Measurements from ENCODE around the gene CD22. TPM values are rescaled to one million over a fixed set of nuclear protein-coding genes. Genes with fewer than 3 reads are reported as not detected.

The CD22 gene
- total RNA-seq, 6 donors from 2014 or later = 8.8 to 36.7 (median 24.7) TPM

- H3K9me3 ChIP-seq = no peaks in the 10 kb centered on the region
- H3K36me3 ChIP-seq = no peaks in the 10 kb centered on the region
- no peak for TF ChIP-seq POLR2AphosphoS5 (IDR thresholded peaks at IDR 0.05)
- TF ChIP-seq EP300 (IDR thresholded peaks at IDR 0.05) = no peak
- no peak for TF ChIP-seq POLR2A (IDR thresholded peaks at IDR 0.05)
- TF ChIP-seq CTCF (IDR thresholded peaks at IDR 0.05) = no peak
- no peak for ATAC-seq (ENCODE audit: low FRiP score in 2 of 2)
- H3K4me3 ChIP-seq = no peak overlapping the region
- DNase-seq = no peak
- WGBS, 2 donors = 88 to 89% methylated on average over 8 of the region's 8 CpGs
- no peak overlapping the region for H3K27ac ChIP-seq
- no peaks in the 10 kb centered on the region for H3K27me3 ChIP-seq
- H3K4me1 ChIP-seq = peaks cover 2 to 40% (median 20%) of the 10 kb centered on the region in 4 donors
Measured at GRCh38 chr19:35314031-35314430, 15.0 kb upstream of the CD22 start.

DNA sequence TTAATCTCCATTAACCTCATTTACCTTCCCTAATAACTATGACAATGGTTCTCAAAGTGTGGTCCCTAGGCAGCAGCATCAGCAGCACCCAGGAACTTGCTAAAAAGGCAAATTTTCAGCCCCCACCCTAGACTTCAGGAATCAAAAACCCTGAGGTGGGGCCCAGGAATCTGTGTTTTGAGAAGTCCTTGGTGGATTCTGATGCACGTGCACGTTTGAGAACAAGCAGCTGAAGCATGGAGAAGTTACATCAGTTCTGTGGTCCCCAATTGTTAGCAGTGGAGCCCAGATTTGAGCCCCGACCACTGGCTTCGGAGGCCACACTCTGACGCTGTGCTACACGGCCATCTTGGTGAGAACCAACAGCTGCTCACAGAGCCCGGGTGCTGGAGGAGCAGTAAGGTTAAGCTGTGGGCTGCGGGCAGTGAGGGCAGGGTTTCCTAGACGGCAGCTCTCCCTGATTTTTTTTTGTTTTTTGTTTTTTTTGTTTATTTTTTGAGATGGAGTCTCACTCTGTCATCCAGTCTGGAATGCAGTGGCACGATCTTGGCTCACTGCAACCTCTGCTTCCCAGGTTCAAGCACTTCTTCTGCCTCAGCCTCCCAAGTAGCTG is 14.0 kb upstream of the CD22 start:
- WGBS, 2 donors = 87 to 90% methylated on average over 10 of the region's 10 CpGs

GRCh38 chr19:35315883-35316282 is 13.1 kb upstream of the CD22 start:
- Histone ChIP-seq H3K27me3 (no peaks in the 10 kb centered on the region), H3K4me1 (peaks cover 6 to 33% (median 19%) of the 10 kb centered on the region in 4 donors), H3K27ac (no peak overlapping the region), H3K4me3 (no peak overlapping the region), H3K36me3 (no peaks in the 10 kb centered on the region), H3K9me3 (no peaks in the 10 kb centered on the region)
- TF ChIP-seq POLR2A (IDR thresholded peaks at IDR 0.05) = no peak
- TF ChIP-seq EP300 (IDR thresholded peaks at IDR 0.05) = no peak
- no peak for TF ChIP-seq CTCF (IDR thresholded peaks at IDR 0.05)
- no peak for TF ChIP-seq POLR2AphosphoS5 (IDR thresholded peaks at IDR 0.05)
- WGBS, 2 donors = 77 to 84% methylated on average over 3 to 9 of the region's 9 CpGs
- ATAC-seq (ENCODE audit: low FRiP score in 2 of 2) (no peak), DNase-seq (no peak)

More for the DNA sequence above, 14.0 kb upstream of the CD22 start:
- Histone ChIP-seq H3K27ac (no peak overlapping the region), H3K4me3 (no peak overlapping the region), H3K9me3 (no peaks in the 10 kb centered on the region), H3K36me3 (no peaks in the 10 kb centered on the region), H3K4me1 (peaks cover 6 to 38% (median 20%) of the 10 kb centered on the region in 4 donors), H3K27me3 (no peaks in the 10 kb centered on the region)
- ATAC-seq (ENCODE audit: low FRiP score in 2 of 2) = no peak
- no peak for TF ChIP-seq POLR2AphosphoS5 (IDR thresholded peaks at IDR 0.05)
- no peak for TF ChIP-seq CTCF (IDR thresholded peaks at IDR 0.05)
- TF ChIP-seq POLR2A (IDR thresholded peaks at IDR 0.05) = no peak
- no peak for TF ChIP-seq EP300 (IDR thresholded peaks at IDR 0.05)
- DNase-seq = no peak

- TF ChIP-seq EP300 (IDR thresholded peaks at IDR 0.05) (no peak), POLR2AphosphoS5 (IDR thresholded peaks at IDR 0.05) (no peak), POLR2A (IDR thresholded peaks at IDR 0.05) (no peak), CTCF (IDR thresholded peaks at IDR 0.05) (no peak)
- H3K9me3 ChIP-seq = no peaks in the 10 kb centered on the region
- ATAC-seq (ENCODE audit: low FRiP score in 2 of 2) (no peak), DNase-seq (no peak)
- WGBS, 2 donors = 73 to 76% methylated on average over 8 to 9 of the region's 9 CpGs
- H3K36me3 ChIP-seq = no peaks in the 10 kb centered on the region
- H3K27me3 ChIP-seq = no peaks in the 10 kb centered on the region
- H3K4me3 ChIP-seq = no peak overlapping the region
- no peak overlapping the region for H3K27ac ChIP-seq
- peaks cover 6 to 31% (median 19%) of the 10 kb centered on the region in 4 donors for H3K4me1 ChIP-seq
Measured at GRCh38 chr19:35316560-35316959, 12.4 kb upstream of the CD22 start.

Measured in upper lobe of left lung (tissue), 6 donors.